Osteoblast (primary cell): Measurements from ENCODE around the gene TRIM46. TPM values are rescaled to one million over a fixed set of nuclear protein-coding genes. Genes with fewer than 3 reads are reported as not detected.

Experiments used
- DNase-seq: peaks from one replicate; pipeline ENCODE4 v3.0.0; 2011; ENCODE audit warnings: low spot score, mixed read lengths; ENCODE audit not compliant: insufficient read length; ENCODE audit errors: missing footprints
- H2AFZ ChIP-seq: 2 replicates; pipeline ENCODE4 v1.6.0; 2011; ENCODE audit warnings: mild to moderate bottlenecking, low read length
- H3K27ac ChIP-seq: 2 replicates; pipeline ENCODE4 v1.5.1; 2011; ENCODE audit warnings: mild to moderate bottlenecking, low read depth, low read length, moderate library complexity
- H3K27me3 ChIP-seq: 2 replicates; pipeline ENCODE4 v1.6.0; 2012; ENCODE audit warnings: mild to moderate bottlenecking, control low read depth, inconsistent platforms, low read length, moderate library complexity; ENCODE audit not compliant: insufficient read depth
- H3K36me3 ChIP-seq: 2 replicates; pipeline ENCODE4 v1.5.1; 2011; ENCODE audit warnings: mild to moderate bottlenecking, low read length, control low read depth, moderate library complexity; ENCODE audit not compliant: insufficient read depth
- H3K4me1 ChIP-seq: 2 replicates; pipeline ENCODE4 v1.5.1; 2011; ENCODE audit warnings: mild to moderate bottlenecking, low read length, control low read depth, moderate library complexity; ENCODE audit not compliant: insufficient read depth
- H3K4me2 ChIP-seq: 2 replicates; pipeline ENCODE4 v1.6.0; 2011; ENCODE audit warnings: mild to moderate bottlenecking, low read length; ENCODE audit not compliant: insufficient read depth
- H3K4me3 ChIP-seq: fragments of 200-600 bp; sonication (generic); 3 replicates; pipeline ENCODE4 v1.5.1; 2012; ENCODE audit warnings: mild to moderate bottlenecking, low read length, inconsistent platforms; ENCODE audit not compliant: insufficient read depth
- H3K79me2 ChIP-seq: 2 replicates; pipeline ENCODE4 v1.6.0; 2012; ENCODE audit warnings: mild to moderate bottlenecking, low read length, control low read depth, inconsistent platforms; ENCODE audit not compliant: insufficient read depth
- H3K9me3 ChIP-seq: 2 replicates; pipeline ENCODE4 v1.5.1; 2011; ENCODE audit warnings: low read depth, low read length, control low read depth
- H4K20me1 ChIP-seq: 2 replicates; pipeline ENCODE4 v1.6.0; 2012; ENCODE audit warnings: mild to moderate bottlenecking, low read length, control low read depth; ENCODE audit not compliant: insufficient read depth
- CTCF ChIP-seq: IDR thresholded peaks from 2 replicates; pipeline ENCODE4 v1.5.1; 2011; ENCODE audit warnings: mild to moderate bottlenecking, low read depth, low read length, moderate library complexity; ENCODE audit errors: extremely low read depth
- total RNA-seq: library from RNA; depleted of rRNA; stranded (reverse); fragments of >200 nt; gene quantifications from 2 replicates; pipeline ENCODE4 v1.2.3, GENCODE V29; 2012

The TRIM46 gene
- total RNA-seq, 1 donor, result 3.3 TPM

GRCh38 chr1:155135415-155136028, 38.1 kb upstream of the TRIM46 start, which contains the start of gene SLC50A1:
Gene SLC50A1, plus strand, starts transcription at chr1:155135852. Its CDS starts 60 bp downstream, at chr1:155135912.
- H3K79me2 ChIP-seq, result peaks cover 34% of the 10 kb centered on the region

GRCh38 chr1:155136748-155137147, 36.9 kb upstream of the TRIM46 start:
- Histone ChIP-seq H2AFZ (no peak overlapping the region), H3K36me3 (peaks cover 9% of the 10 kb centered on the region), H3K79me2 (peaks cover 34% of the 10 kb centered on the region), H3K4me1 (peaks cover 24% of the 10 kb centered on the region), H4K20me1 (no peaks in the 10 kb centered on the region), H3K27me3 (no peaks in the 10 kb centered on the region), H3K27ac (peak overlapping the region; percentile 97), H3K4me2 (peak overlapping the region; percentile 84), H3K9me3 (no peaks in the 10 kb centered on the region), H3K4me3 (peak overlapping the region; percentile 77)
- TF ChIP-seq CTCF, result no peak
- no peak for DNase-seq

More at GRCh38 chr1:155135415-155136028, 38.1 kb upstream of the TRIM46 start, which contains the start of gene SLC50A1:
- Histone ChIP-seq H3K4me1 (peaks cover 22% of the 10 kb centered on the region), H3K4me3 (peak within 1 kb of the TSS; percentile 77), H4K20me1 (no peaks in the 10 kb centered on the region), H2AFZ (peak within 1 kb of the TSS; percentile 83), H3K36me3 (peaks cover 9% of the 10 kb centered on the region), H3K9me3 (no peaks in the 10 kb centered on the region), H3K27ac (peak within 1 kb of the TSS; percentile 97), H3K4me2 (peak within 1 kb of the TSS; percentile 84), H3K27me3 (peaks cover 3% of the 10 kb centered on the region)
- DNase-seq, result peak; percentile 98
- no peak for TF ChIP-seq CTCF

DNA sequence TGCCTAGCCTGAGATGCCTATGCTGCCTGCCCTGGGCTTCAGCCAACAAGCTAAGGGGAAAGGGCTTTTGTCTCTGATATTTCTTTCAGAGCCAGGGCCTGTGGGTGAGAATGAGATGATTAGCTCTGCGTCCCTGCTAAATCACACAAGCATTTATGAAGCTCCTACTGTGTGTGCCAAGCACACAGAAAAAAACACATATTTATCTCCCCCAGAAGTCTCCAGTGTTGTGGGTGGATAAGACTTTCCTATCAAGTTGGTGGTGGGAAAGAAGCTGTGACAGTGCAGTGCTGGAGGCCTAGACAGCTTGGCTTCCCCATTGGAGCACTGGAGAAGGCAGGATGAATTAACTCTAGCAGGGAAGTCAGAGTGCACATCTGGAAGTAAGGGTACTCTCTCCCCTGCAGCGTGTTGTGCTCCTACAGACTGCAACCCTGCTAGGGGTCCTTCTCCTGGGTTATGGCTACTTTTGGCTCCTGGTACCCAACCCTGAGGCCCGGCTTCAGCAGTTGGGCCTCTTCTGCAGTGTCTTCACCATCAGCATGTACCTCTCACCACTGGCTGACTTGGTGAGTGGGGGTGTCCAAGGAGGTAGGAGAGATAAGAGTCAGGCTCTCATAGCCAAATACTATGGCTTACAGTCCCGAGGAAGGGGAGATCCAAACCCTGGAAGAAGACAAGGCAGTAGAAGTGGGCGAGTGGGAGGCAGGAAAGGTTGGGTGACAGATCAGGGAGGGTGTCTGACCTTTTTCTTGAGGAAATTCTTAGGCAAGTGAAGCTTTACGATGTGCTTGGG, 36.3 kb upstream of the TRIM46 start:
- Histone ChIP-seq H3K79me2 (peaks cover 34% of the 10 kb centered on the region), H3K27ac (peak overlapping the region; percentile 97), H4K20me1 (no peaks in the 10 kb centered on the region), H3K9me3 (no peaks in the 10 kb centered on the region), H3K4me1 (peaks cover 24% of the 10 kb centered on the region), H3K27me3 (no peaks in the 10 kb centered on the region), H2AFZ (no peak overlapping the region), H3K4me2 (peak overlapping the region; percentile 84), H3K36me3 (peaks cover 9% of the 10 kb centered on the region), H3K4me3 (peak overlapping the region; percentile 77)
- peak; percentile 74 for DNase-seq
- no peak for TF ChIP-seq CTCF
